Measurements from ENCODE around the gene DHRSX. TPM values are rescaled to one million over a fixed set of nuclear protein-coding genes. Genes with fewer than 3 reads are reported as not detected.
"Not testable (repeated sequence)": the region's sequence is repeated elsewhere in the genome, so short reads cannot be mapped to it uniquely, and the experiment has no call there.

Gene DHRSX
- polyA plus RNA-seq, 1 donor from 2014 or later: 15.7 TPM

- not testable (repeated sequence) for H3K4me2 ChIP-seq (ENCODE audit: low read length); H3K9me2 ChIP-seq (ENCODE audit: insufficient read depth, low read length); H2AFZ ChIP-seq (ENCODE audit: low read depth, low read length); H3K27me3 ChIP-seq (ENCODE audit: insufficient read depth, low read depth, low read length); H4K20me1 ChIP-seq (ENCODE audit: insufficient read depth); H3K27ac ChIP-seq (ENCODE audit: low read length); H3K9ac ChIP-seq (ENCODE audit: low read length); H3K4me3 ChIP-seq (ENCODE audit: low read length); H3F3A ChIP-seq (ENCODE audit: insufficient read depth, low read length, poor library complexity, severe bottlenecking); H3K36me3 ChIP-seq (ENCODE audit: insufficient read depth, low read length); H3K79me2 ChIP-seq (replicated peaks; ENCODE audit: insufficient read depth, low read length)
- peaks cover 11% of the 10 kb centered on the region for H3K9me3 ChIP-seq (ENCODE audit: low read length)
These were observed 40.7 kb downstream of the DHRSX start for GRCh38 chrX:2460048-2460447.

- no peaks in the 10 kb centered on the region for H3K79me2 ChIP-seq (replicated peaks; ENCODE audit: insufficient read depth, low read length)
These were observed 42.5 kb downstream of the DHRSX start for GRCh38 chrX:2458309-2458708.

More at GRCh38 chrX:2458309-2458708, 42.5 kb downstream of the DHRSX start:
- Histone ChIP-seq H3K9me3 (ENCODE audit: low read length) (peaks cover 11% of the 10 kb centered on the region), H3F3A (ENCODE audit: insufficient read depth, low read length, poor library complexity, severe bottlenecking) (no peaks in the 10 kb centered on the region), H3K9me2 (ENCODE audit: insufficient read depth, low read length) (no peaks in the 10 kb centered on the region), H3K27me3 (ENCODE audit: insufficient read depth, low read depth, low read length) (no peaks in the 10 kb centered on the region), H3K36me3 (ENCODE audit: insufficient read depth, low read length) (peaks cover 3% of the 10 kb centered on the region), H3K9ac (ENCODE audit: low read length) (no peak overlapping the region), H3K4me3 (ENCODE audit: low read length) (no peak overlapping the region), H3K4me2 (ENCODE audit: low read length) (no peak overlapping the region), H3K27ac (ENCODE audit: low read length) (no peak overlapping the region), H4K20me1 (ENCODE audit: insufficient read depth) (no peaks in the 10 kb centered on the region), H2AFZ (ENCODE audit: low read depth, low read length) (no peak overlapping the region)
- no peak for TF ChIP-seq CTCF (IDR thresholded peaks at IDR 0.05; ENCODE audit: poor library complexity, severe bottlenecking)
- no peak for TF ChIP-seq REST (IDR thresholded peaks at IDR 0.05; ENCODE audit: borderline replicate concordance)
- no peak for TF ChIP-seq TAF1 (IDR thresholded peaks at IDR 0.05; ENCODE audit: low read depth)
- no peak for TF ChIP-seq RAD21 (conservative IDR thresholded peaks at IDR 0.05)
- no peak for TF ChIP-seq EP300 (conservative IDR thresholded peaks at IDR 0.05; ENCODE audit: poor library complexity, severe bottlenecking)
- TF ChIP-seq POLR2AphosphoS5 (IDR thresholded peaks at IDR 0.05): no peak
- no peak for TF ChIP-seq SMC3 (conservative IDR thresholded peaks at IDR 0.05; ENCODE audit: poor library complexity)
- TF ChIP-seq MXI1 (conservative IDR thresholded peaks at IDR 0.05; ENCODE audit: poor library complexity, severe bottlenecking): no peak
- no peak for TF ChIP-seq EZH2 (IDR thresholded peaks at IDR 0.05; ENCODE audit: borderline replicate concordance, insufficient read depth, low read length, poor library complexity, severe bottlenecking)

All from neural cell (in vitro differentiated cells).